Measurements from ENCODE around the gene RGS6. TPM values are rescaled to one million over a fixed set of nuclear protein-coding genes. Genes with fewer than 3 reads are reported as not detected.

The RGS6 gene
- total and polyA plus RNA-seq, 2 donors (not counting 1 experiment from before 2014, with no cell fraction given), result not detected

- Histone ChIP-seq H3K9ac (ENCODE audit: insufficient read depth, low read length) (no peak overlapping the region), H3K36me3 (ENCODE audit: control insufficient read depth, insufficient read depth, low read length) (no peaks in the 10 kb centered on the region), H3K4me2 (ENCODE audit: extremely low read depth, insufficient read depth, low read length) (no peak overlapping the region), H3K27me3 (ENCODE audit: control insufficient read depth, insufficient read depth, low read length) (no peaks in the 10 kb centered on the region), H3K4me3 (replicated peaks in 1 of 4; ENCODE audit: control extremely low read depth in 1 of 4, insufficient read depth in 1 of 4, low read depth in 3 of 4, low read length in 4 of 4) (no peak overlapping the region), H3K9me3 (ENCODE audit: control insufficient read depth, insufficient read depth, low read depth, low read length) (no peaks in the 10 kb centered on the region), H2AFZ (ENCODE audit: low read length) (no peak overlapping the region), H4K20me1 (ENCODE audit: control insufficient read depth, extremely low read depth, insufficient read depth, low read length) (no peaks in the 10 kb centered on the region), H3K27ac (ENCODE audit: insufficient read depth, low read length) (no peak overlapping the region), H3K4me1 (ENCODE audit: control insufficient read depth, extremely low read depth, insufficient read depth, low read length) (peaks cover 5% of the 10 kb centered on the region), H3K79me2 (ENCODE audit: control insufficient read depth, insufficient read depth, low read length) (no peaks in the 10 kb centered on the region)
- TF ChIP-seq CTCF (conservative IDR thresholded peaks at IDR 0.05 in 1 of 2, IDR thresholded peaks at IDR 0.05 in 1 of 2; ENCODE audit: low read depth in 1 of 2, low read length in 2 of 2) (no peak), EZH2 (IDR thresholded peaks at IDR 0.05; ENCODE audit: low read length, missing control alignments) (no peak)
- no peak for DNase-seq (ENCODE audit: low read depth in 2 of 2)
These were observed 628.8 kb downstream of the RGS6 start for GRCh38 chr14:72560889-72561493.

- no peak overlapping the region for H3K4me3 ChIP-seq (replicated peaks in 1 of 4; ENCODE audit: control extremely low read depth in 1 of 4, insufficient read depth in 1 of 4, low read depth in 3 of 4, low read length in 4 of 4)
- TF ChIP-seq EZH2 (IDR thresholded peaks at IDR 0.05; ENCODE audit: low read length, missing control alignments) (no peak), CTCF (conservative IDR thresholded peaks at IDR 0.05 in 1 of 2, IDR thresholded peaks at IDR 0.05 in 1 of 2; ENCODE audit: low read depth in 1 of 2, low read length in 2 of 2) (no peak)
- H3K4me2 ChIP-seq (ENCODE audit: extremely low read depth, insufficient read depth, low read length), result no peak overlapping the region
These were observed 630.1 kb downstream of the RGS6 start for GRCh38 chr14:72562300-72562699.

GRCh38 chr14:72563676-72564075, 631.4 kb downstream of the RGS6 start:
- DNase-seq (ENCODE audit: low read depth in 2 of 2), result no peak

More at GRCh38 chr14:72562300-72562699, 630.1 kb downstream of the RGS6 start:
- Histone ChIP-seq H2AFZ (ENCODE audit: low read length) (no peak overlapping the region), H3K79me2 (ENCODE audit: control insufficient read depth, insufficient read depth, low read length) (no peaks in the 10 kb centered on the region), H3K4me1 (ENCODE audit: control insufficient read depth, extremely low read depth, insufficient read depth, low read length) (peaks cover 5% of the 10 kb centered on the region), H3K9me3 (ENCODE audit: control insufficient read depth, insufficient read depth, low read depth, low read length) (no peaks in the 10 kb centered on the region), H3K36me3 (ENCODE audit: control insufficient read depth, insufficient read depth, low read length) (no peaks in the 10 kb centered on the region), H3K9ac (ENCODE audit: insufficient read depth, low read length) (no peak overlapping the region), H4K20me1 (ENCODE audit: control insufficient read depth, extremely low read depth, insufficient read depth, low read length) (no peaks in the 10 kb centered on the region), H3K27ac (ENCODE audit: insufficient read depth, low read length) (no peak overlapping the region), H3K27me3 (ENCODE audit: control insufficient read depth, insufficient read depth, low read length) (no peaks in the 10 kb centered on the region)
- DNase-seq (ENCODE audit: low read depth in 2 of 2), result no peak

More at GRCh38 chr14:72563676-72564075, 631.4 kb downstream of the RGS6 start:
- Histone ChIP-seq H3K9ac (ENCODE audit: insufficient read depth, low read length) (no peak overlapping the region), H4K20me1 (ENCODE audit: control insufficient read depth, extremely low read depth, insufficient read depth, low read length) (no peaks in the 10 kb centered on the region), H3K36me3 (ENCODE audit: control insufficient read depth, insufficient read depth, low read length) (no peaks in the 10 kb centered on the region), H3K79me2 (ENCODE audit: control insufficient read depth, insufficient read depth, low read length) (no peaks in the 10 kb centered on the region), H3K4me2 (ENCODE audit: extremely low read depth, insufficient read depth, low read length) (no peak overlapping the region), H3K27me3 (ENCODE audit: control insufficient read depth, insufficient read depth, low read length) (no peaks in the 10 kb centered on the region), H3K4me3 (replicated peaks in 1 of 4; ENCODE audit: control extremely low read depth in 1 of 4, insufficient read depth in 1 of 4, low read depth in 3 of 4, low read length in 4 of 4) (no peak overlapping the region), H2AFZ (ENCODE audit: low read length) (no peak overlapping the region), H3K9me3 (ENCODE audit: control insufficient read depth, insufficient read depth, low read depth, low read length) (no peaks in the 10 kb centered on the region), H3K27ac (ENCODE audit: insufficient read depth, low read length) (no peak overlapping the region), H3K4me1 (ENCODE audit: control insufficient read depth, extremely low read depth, insufficient read depth, low read length) (peaks cover 3% of the 10 kb centered on the region)
- no peak for TF ChIP-seq EZH2 (IDR thresholded peaks at IDR 0.05; ENCODE audit: low read length, missing control alignments)
- no peak for TF ChIP-seq CTCF (conservative IDR thresholded peaks at IDR 0.05 in 1 of 2, IDR thresholded peaks at IDR 0.05 in 1 of 2; ENCODE audit: low read depth in 1 of 2, low read length in 2 of 2)

All from fibroblast of lung (primary cell).